ENCODE data around the gene AHSA1.

Gene AHSA1

DNA sequence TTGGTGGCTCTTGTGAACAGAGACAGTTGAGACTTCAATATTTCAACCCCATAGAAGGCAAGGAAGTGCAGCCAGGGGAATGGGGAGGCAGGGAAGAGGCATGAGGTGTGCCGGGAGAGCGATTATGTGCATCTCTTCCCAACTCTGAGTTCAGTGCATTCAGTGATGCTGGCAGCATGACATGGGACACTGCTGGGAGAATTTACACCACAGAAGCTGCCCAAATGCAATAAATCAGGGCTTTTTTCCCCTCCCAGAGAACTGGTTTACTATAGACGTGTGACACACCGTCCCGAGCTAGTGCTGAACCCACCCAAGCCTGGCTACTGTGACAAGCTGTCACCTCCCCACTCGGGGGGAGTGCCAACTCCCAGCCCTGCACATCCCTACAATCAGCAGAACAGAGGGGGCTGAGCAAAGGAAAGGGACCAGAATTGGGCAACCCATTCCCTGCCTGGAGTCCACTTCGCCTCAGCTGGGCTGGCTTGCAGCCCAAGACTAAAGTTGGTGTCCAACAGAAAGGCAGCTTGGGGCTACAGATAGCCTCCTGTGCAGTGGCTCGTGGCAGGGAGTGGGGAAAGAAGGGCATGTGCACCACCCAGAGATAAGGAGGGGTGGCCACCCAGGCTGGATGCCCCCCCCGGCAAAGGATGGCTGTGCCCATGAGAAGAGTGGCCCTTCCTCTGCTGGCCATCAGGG, 16.7 kb downstream of the AHSA1 start:
- no peak overlapping the region for H3K27ac ChIP-seq
- no peak for TF ChIP-seq ZFX (IDR thresholded peaks at IDR 0.05)
- TF ChIP-seq, protein P1, sequence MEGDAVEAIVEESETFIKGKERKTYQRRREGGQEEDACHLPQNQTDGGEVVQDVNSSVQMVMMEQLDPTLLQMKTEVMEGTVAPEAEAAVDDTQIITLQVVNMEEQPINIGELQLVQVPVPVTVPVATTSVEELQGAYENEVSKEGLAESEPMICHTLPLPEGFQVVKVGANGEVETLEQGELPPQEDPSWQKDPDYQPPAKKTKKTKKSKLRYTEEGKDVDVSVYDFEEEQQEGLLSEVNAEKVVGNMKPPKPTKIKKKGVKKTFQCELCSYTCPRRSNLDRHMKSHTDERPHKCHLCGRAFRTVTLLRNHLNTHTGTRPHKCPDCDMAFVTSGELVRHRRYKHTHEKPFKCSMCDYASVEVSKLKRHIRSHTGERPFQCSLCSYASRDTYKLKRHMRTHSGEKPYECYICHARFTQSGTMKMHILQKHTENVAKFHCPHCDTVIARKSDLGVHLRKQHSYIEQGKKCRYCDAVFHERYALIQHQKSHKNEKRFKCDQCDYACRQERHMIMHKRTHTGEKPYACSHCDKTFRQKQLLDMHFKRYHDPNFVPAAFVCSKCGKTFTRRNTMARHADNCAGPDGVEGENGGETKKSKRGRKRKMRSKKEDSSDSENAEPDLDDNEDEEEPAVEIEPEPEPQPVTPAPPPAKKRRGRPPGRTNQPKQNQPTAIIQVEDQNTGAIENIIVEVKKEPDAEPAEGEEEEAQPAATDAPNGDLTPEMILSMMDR (conservative IDR thresholded peaks at IDR 0.05): no peak

DNA sequence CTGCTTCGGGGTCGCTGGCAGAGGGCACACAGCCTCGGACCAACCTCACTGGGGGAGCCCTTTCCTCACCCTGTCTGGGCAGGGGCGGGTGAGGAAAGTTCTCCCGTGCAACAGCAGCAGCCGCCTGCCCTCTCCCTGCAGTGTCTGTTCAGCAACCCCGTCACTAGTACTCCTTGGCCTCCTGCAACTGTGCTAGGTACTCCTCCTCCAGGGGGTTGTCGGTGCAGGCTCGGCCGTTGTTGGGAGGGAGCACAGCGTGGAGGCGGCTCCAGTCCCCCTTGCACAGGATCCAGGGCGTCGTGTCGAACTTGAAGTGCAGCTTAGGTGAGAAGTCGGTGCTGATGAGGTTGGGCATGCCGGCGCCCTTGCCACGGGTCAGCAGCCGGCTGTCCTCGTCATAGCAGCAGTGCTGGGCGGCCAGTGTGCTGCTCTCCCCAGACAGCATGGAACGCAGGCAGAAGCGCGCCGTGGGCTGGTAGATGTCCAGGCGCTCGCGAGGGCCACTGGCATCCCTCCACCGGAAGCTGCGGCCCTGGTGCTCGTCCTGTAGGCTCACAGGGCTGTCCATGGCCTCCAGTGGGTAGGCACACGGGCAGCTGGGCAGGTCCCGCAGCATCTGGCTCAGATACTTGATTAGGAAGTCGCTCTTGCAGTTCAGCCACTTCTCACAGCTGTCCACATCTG, 17.7 kb downstream of the AHSA1 start:
- H3K27ac ChIP-seq: no peak overlapping the region
- TF ChIP-seq, protein P1 (conservative IDR thresholded peaks at IDR 0.05): no peak
- no peak for TF ChIP-seq ZFX (IDR thresholded peaks at IDR 0.05)

DNA sequence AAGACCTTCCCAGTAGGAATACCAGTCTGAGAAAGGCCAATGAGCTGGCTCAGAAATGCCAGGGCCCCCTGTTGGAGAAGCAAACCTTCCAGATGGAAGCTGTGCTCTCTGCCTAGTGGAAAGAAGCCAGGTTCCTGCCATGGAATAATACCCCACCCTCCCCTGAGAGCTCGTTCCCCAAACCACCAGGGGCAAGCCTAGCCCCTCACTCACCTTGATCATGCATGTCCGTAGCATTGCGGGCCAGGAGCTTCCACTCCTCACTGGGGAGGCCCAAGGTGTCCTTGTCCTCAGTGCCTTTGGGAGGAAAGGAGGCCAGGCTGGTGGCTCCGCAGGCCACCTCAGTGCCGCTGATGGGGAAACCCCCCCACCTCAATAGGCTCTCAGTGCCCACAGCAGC, 20.1 kb downstream of the AHSA1 start:
- TF ChIP-seq, protein P1 (conservative IDR thresholded peaks at IDR 0.05): no peak
- no peak for TF ChIP-seq ZFX (IDR thresholded peaks at IDR 0.05)
- H3K27ac ChIP-seq: no peak overlapping the region

DNA sequence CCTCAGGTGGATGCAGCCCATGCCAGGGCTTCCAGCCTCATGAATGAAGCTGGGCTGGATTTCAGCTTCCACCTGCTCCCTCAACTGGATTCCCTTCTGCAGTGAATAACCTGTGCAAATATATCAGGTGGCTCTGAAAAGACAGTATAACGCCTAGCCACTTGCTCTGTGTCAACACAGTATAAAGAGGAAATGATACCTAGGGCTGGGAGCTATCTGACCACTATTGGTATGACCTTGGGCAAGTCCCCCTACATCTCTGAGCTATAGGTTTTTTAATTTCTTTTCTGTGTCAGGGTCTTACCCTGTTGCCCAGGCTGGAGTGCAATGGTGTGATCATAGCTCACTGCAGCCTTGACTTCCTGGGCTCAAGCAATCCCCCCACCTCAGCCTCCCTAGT, 20.9 kb downstream of the AHSA1 start:
- H3K27ac ChIP-seq: no peak overlapping the region
- TF ChIP-seq, protein P1 (conservative IDR thresholded peaks at IDR 0.05): no peak
- TF ChIP-seq ZFX (IDR thresholded peaks at IDR 0.05): no peak

DNA sequence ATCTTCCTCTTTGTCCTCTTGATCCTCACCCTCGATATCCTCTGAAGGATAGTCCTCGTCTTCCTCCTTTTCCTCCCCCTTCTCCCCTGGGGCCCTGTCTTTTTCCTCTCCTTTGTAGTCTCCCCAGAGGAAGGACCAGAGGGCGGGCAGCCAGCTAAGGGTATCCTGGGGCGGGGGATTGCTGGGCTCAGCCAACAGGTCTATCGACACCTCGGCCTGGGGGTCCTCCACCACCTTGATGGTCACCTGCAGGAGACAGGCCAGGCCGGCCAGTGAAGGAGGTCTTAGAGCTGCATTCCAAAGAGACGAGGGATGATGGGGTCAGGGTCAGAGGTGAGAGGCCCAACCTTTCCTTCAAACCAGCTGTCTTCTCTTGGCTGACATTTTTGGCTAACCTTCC, 24.5 kb downstream of the AHSA1 start:
- no peak for TF ChIP-seq ZFX (IDR thresholded peaks at IDR 0.05)
- TF ChIP-seq, protein P1 (conservative IDR thresholded peaks at IDR 0.05): no peak
- no peak overlapping the region for H3K27ac ChIP-seq

DNA sequence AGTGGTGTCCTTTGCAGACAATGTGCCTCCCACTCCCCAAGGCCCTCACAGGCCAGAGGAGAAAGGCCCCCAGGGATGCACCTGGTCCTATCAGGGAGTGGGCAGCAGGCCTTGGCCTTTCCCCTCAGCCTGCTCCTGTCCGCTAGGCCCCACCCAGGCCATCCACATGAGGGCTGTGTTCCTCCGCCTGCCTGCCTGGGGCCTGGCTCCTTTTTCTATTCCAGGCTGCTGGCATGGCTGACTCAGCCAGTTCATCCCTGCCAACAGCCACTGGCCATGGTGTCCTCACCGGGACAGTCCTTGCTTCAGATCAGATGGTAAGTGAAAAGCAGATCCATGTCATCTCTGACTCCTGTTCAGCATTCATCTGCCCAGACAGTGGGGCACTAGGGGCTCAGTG, 27.4 kb downstream of the AHSA1 start:
- TF ChIP-seq, protein P1 (conservative IDR thresholded peaks at IDR 0.05): no peak
- TF ChIP-seq ZFX (IDR thresholded peaks at IDR 0.05): no peak
- H3K27ac ChIP-seq: no peak overlapping the region

DNA sequence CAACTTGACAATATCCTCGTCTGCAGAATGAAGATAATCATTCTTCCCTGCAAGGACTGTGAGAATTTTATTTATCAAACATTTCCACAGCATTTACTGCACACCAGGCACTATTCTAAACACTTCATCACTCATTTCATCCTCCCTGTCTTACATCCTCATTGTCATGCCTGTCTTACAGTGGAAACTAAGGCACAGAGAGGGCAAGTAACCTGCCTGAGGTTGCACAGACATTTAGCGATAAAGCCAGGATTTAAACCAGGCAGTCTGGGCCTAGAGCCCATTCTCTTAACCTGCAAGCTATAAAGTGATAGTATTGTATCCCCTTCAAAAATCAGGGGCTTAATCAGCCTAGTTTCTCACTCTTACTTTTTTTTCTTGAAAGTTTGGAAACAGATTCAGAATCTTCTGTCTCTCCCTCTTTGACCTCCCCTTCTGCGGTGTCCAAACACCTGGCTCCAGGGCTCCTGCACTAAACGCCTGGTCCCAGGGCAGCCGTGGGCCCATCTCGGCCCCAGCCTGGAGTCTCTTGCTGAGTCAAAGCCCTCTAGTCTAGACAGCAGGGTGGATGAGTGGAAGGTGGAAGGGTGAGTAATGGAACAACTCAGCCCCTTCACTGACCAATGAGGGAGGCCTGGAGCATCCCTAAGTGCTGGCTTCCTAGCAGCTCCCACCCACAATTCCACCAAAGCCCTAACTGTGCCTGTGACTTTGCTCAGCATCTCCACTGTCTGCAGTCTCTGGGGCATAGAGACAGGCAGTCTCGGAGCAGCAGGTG, 28.2 kb downstream of the AHSA1 start:
- H3K27ac ChIP-seq: no peak overlapping the region
- TF ChIP-seq ZFX (IDR thresholded peaks at IDR 0.05): no peak
- TF ChIP-seq, protein P1 (conservative IDR thresholded peaks at IDR 0.05): no peak

All from C4-2B (cell line).